ENCODE results near the gene LENG9. TPM values are rescaled to one million over a fixed set of nuclear protein-coding genes. Genes with fewer than 3 reads are reported as not detected.

The LENG9 gene
- total RNA-seq, 1 donor from 2014 or later = 8.4 TPM

- H3K27me3 Mint-ChIP-seq (ENCODE audit: insufficient read depth) = peaks cover 12% of the 10 kb centered on the region
- no peaks in the 10 kb centered on the region for H3K36me3 Mint-ChIP-seq (ENCODE audit: low read depth)
- intact Hi-C loops (cut with micrococcal nuclease) = no loop called here
- no peaks in the 10 kb centered on the region for H3K9me3 Mint-ChIP-seq
- no peak overlapping the region for H3K4me3 Mint-ChIP-seq
- DNase-seq (ENCODE audit: low spot score) = no peak
- H3K27ac Mint-ChIP-seq = no peak overlapping the region
- H3K4me1 Mint-ChIP-seq (ENCODE audit: low read depth) = peaks cover 5% of the 10 kb centered on the region
Observed at GRCh38 chr19:54428323-54429175, 35.0 kb downstream of the LENG9 start.

GRCh38 chr19:54427586-54427985, 36.0 kb downstream of the LENG9 start:
- H3K4me1 Mint-ChIP-seq (ENCODE audit: low read depth) = peaks cover 5% of the 10 kb centered on the region
- H3K4me3 Mint-ChIP-seq = no peak overlapping the region
- no peak for DNase-seq (ENCODE audit: low spot score)
- no peak overlapping the region for H3K27ac Mint-ChIP-seq
- peaks cover 14% of the 10 kb centered on the region for H3K27me3 Mint-ChIP-seq (ENCODE audit: insufficient read depth)
- intact Hi-C loops (cut with micrococcal nuclease) = no loop called here
- no peaks in the 10 kb centered on the region for H3K36me3 Mint-ChIP-seq (ENCODE audit: low read depth)
- H3K9me3 Mint-ChIP-seq = no peaks in the 10 kb centered on the region

- intact Hi-C loops (cut with micrococcal nuclease) = no loop called here
- H3K4me1 Mint-ChIP-seq (ENCODE audit: low read depth) = peaks cover 5% of the 10 kb centered on the region
- H3K4me3 Mint-ChIP-seq = no peak overlapping the region
- H3K27ac Mint-ChIP-seq = no peak overlapping the region
- H3K27me3 Mint-ChIP-seq (ENCODE audit: insufficient read depth) = peaks cover 14% of the 10 kb centered on the region
- H3K9me3 Mint-ChIP-seq = no peaks in the 10 kb centered on the region
- H3K36me3 Mint-ChIP-seq (ENCODE audit: low read depth) = no peaks in the 10 kb centered on the region
- DNase-seq (ENCODE audit: low spot score) = no peak
Observed at GRCh38 chr19:54426291-54426931, 37.2 kb downstream of the LENG9 start.

GRCh38 chr19:54425382-54425723, 38.2 kb downstream of the LENG9 start:
- intact Hi-C loops (cut with micrococcal nuclease) = no loop called here
- DNase-seq (ENCODE audit: low spot score) = no peak
- Mint-ChIP-seq H3K27me3 (ENCODE audit: insufficient read depth) (peaks cover 9% of the 10 kb centered on the region), H3K4me3 (no peak overlapping the region), H3K9me3 (no peaks in the 10 kb centered on the region), H3K36me3 (ENCODE audit: low read depth) (no peaks in the 10 kb centered on the region), H3K4me1 (ENCODE audit: low read depth) (no peaks in the 10 kb centered on the region), H3K27ac (no peak overlapping the region)

- intact Hi-C loops (cut with micrococcal nuclease) = no loop called here
- H3K4me1 Mint-ChIP-seq (ENCODE audit: low read depth) = no peaks in the 10 kb centered on the region
- H3K27ac Mint-ChIP-seq = no peak overlapping the region
- H3K4me3 Mint-ChIP-seq = no peak overlapping the region
- H3K36me3 Mint-ChIP-seq (ENCODE audit: low read depth) = no peaks in the 10 kb centered on the region
- peaks cover 9% of the 10 kb centered on the region for H3K27me3 Mint-ChIP-seq (ENCODE audit: insufficient read depth)
- no peak for DNase-seq (ENCODE audit: low spot score)
- no peaks in the 10 kb centered on the region for H3K9me3 Mint-ChIP-seq
Observed at GRCh38 chr19:54424660-54425381, 38.8 kb downstream of the LENG9 start.

- DNase-seq (ENCODE audit: low spot score) = no peak
- H3K4me1 Mint-ChIP-seq (ENCODE audit: low read depth) = no peaks in the 10 kb centered on the region
- peaks cover 6% of the 10 kb centered on the region for H3K27me3 Mint-ChIP-seq (ENCODE audit: insufficient read depth)
- no peak overlapping the region for H3K27ac Mint-ChIP-seq
- no peaks in the 10 kb centered on the region for H3K9me3 Mint-ChIP-seq
- no peak overlapping the region for H3K4me3 Mint-ChIP-seq
- no peaks in the 10 kb centered on the region for H3K36me3 Mint-ChIP-seq (ENCODE audit: low read depth)
- intact Hi-C loops (cut with micrococcal nuclease) = no loop called here
Observed at GRCh38 chr19:54424201-54424600, 39.4 kb downstream of the LENG9 start.

GRCh38 chr19:54422136-54422535, 41.4 kb downstream of the LENG9 start:
- intact Hi-C loops (cut with micrococcal nuclease) = no loop called here
- DNase-seq (ENCODE audit: low spot score) = no peak
- H3K27me3 Mint-ChIP-seq (ENCODE audit: insufficient read depth) = peaks cover 8% of the 10 kb centered on the region
- no peak overlapping the region for H3K4me3 Mint-ChIP-seq
- H3K4me1 Mint-ChIP-seq (ENCODE audit: low read depth) = peaks cover 14% of the 10 kb centered on the region
- no peak overlapping the region for H3K27ac Mint-ChIP-seq
- peaks cover 2% of the 10 kb centered on the region for H3K36me3 Mint-ChIP-seq (ENCODE audit: low read depth)
- H3K9me3 Mint-ChIP-seq = no peaks in the 10 kb centered on the region

- no peak for DNase-seq (ENCODE audit: low spot score)
- Mint-ChIP-seq H3K27ac (no peak overlapping the region), H3K4me3 (no peak overlapping the region)
Observed at GRCh38 chr19:54421521-54421920, 42.1 kb downstream of the LENG9 start.

GRCh38 chr19:54421169-54421516, 42.4 kb downstream of the LENG9 start:
- H3K4me1 Mint-ChIP-seq (ENCODE audit: low read depth) = peaks cover 16% of the 10 kb centered on the region
- no peak overlapping the region for H3K27ac Mint-ChIP-seq
- peaks cover 4% of the 10 kb centered on the region for H3K36me3 Mint-ChIP-seq (ENCODE audit: low read depth)
- H3K27me3 Mint-ChIP-seq (ENCODE audit: insufficient read depth) = peaks cover 9% of the 10 kb centered on the region
- intact Hi-C loops (cut with micrococcal nuclease) = no loop called here
- no peak for DNase-seq (ENCODE audit: low spot score)
- H3K9me3 Mint-ChIP-seq = no peaks in the 10 kb centered on the region
- H3K4me3 Mint-ChIP-seq = no peak overlapping the region

More at GRCh38 chr19:54421521-54421920, 42.1 kb downstream of the LENG9 start:
- H3K27me3 Mint-ChIP-seq (ENCODE audit: insufficient read depth) = peaks cover 9% of the 10 kb centered on the region
- H3K4me1 Mint-ChIP-seq (ENCODE audit: low read depth) = peaks cover 16% of the 10 kb centered on the region
- intact Hi-C loops (cut with micrococcal nuclease) = no loop called here
- no peaks in the 10 kb centered on the region for H3K9me3 Mint-ChIP-seq
- H3K36me3 Mint-ChIP-seq (ENCODE audit: low read depth) = peaks cover 4% of the 10 kb centered on the region

GRCh38 chr19:54420383-54421168, 43.0 kb downstream of the LENG9 start:
- Mint-ChIP-seq H3K4me3 (no peak overlapping the region), H3K9me3 (no peaks in the 10 kb centered on the region), H3K4me1 (ENCODE audit: low read depth) (peaks cover 16% of the 10 kb centered on the region), H3K27ac (no peak overlapping the region), H3K36me3 (ENCODE audit: low read depth) (peaks cover 4% of the 10 kb centered on the region), H3K27me3 (ENCODE audit: insufficient read depth) (peaks cover 14% of the 10 kb centered on the region)
- DNase-seq (ENCODE audit: low spot score) = no peak
- intact Hi-C loops (cut with micrococcal nuclease) = no loop called here

- intact Hi-C loops (cut with micrococcal nuclease) = no loop called here
- H3K9me3 Mint-ChIP-seq = no peaks in the 10 kb centered on the region
- peaks cover 16% of the 10 kb centered on the region for H3K4me1 Mint-ChIP-seq (ENCODE audit: low read depth)
- peaks cover 4% of the 10 kb centered on the region for H3K36me3 Mint-ChIP-seq (ENCODE audit: low read depth)
- H3K4me3 Mint-ChIP-seq = no peak overlapping the region
- H3K27me3 Mint-ChIP-seq (ENCODE audit: insufficient read depth) = peaks cover 15% of the 10 kb centered on the region
- DNase-seq (ENCODE audit: low spot score) = no peak
- H3K27ac Mint-ChIP-seq = no peak overlapping the region
Observed at GRCh38 chr19:54420068-54420382, 43.6 kb downstream of the LENG9 start.

GRCh38 chr19:54418930-54419800, 44.4 kb downstream of the LENG9 start:
- peaks cover 4% of the 10 kb centered on the region for H3K36me3 Mint-ChIP-seq (ENCODE audit: low read depth)
- intact Hi-C loops (cut with micrococcal nuclease) = no loop called here
- peaks cover 2% of the 10 kb centered on the region for H3K9me3 Mint-ChIP-seq
- H3K4me1 Mint-ChIP-seq (ENCODE audit: low read depth) = peaks cover 16% of the 10 kb centered on the region
- H3K27me3 Mint-ChIP-seq (ENCODE audit: insufficient read depth) = peaks cover 23% of the 10 kb centered on the region
- no peak for DNase-seq (ENCODE audit: low spot score)
- H3K4me3 Mint-ChIP-seq = no peak overlapping the region
- no peak overlapping the region for H3K27ac Mint-ChIP-seq
